ENCODE data around the gene EVA1A.

The EVA1A gene

DNA sequence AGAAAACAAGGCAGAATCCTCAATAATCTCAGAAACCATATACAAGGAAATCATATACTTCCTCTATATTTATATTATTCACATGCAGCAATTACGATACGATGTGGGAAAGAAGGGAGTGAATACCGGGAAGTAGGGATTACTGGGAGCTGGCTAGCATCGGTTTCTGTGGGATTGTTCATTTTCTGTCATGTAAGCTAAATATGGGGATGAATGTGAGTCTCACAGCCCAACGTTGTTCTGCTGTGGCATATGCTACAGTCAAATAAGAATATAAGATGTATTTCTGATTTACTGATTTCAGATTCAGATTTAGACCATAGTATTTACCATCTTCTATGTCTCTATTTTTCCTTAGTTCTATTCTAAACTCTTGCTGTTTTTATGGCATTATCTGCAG lies 113.6 kb downstream of the EVA1A start:
- no peak for DNase-seq (ENCODE audit: low read depth in 2 of 2)
